HFFc6 (cell line): Measurements from ENCODE around the gene CIB4. TPM values are rescaled to one million over a fixed set of nuclear protein-coding genes. Genes with fewer than 3 reads are reported as not detected.

Experiments used
- DNase-seq: peaks from one replicate; pipeline ENCODE4 v3.0.0-alpha.2; 2018
- H3K27ac Mint-ChIP-seq: 2 replicates; pipeline ENCODE4 v1.8.0; 2020; ENCODE audit warnings: mild to moderate bottlenecking, mixed read lengths
- H3K27me3 Mint-ChIP-seq: 2 replicates; pipeline ENCODE4 v1.8.0; 2021; ENCODE audit warnings: mild to moderate bottlenecking, moderate library complexity, mixed read lengths; ENCODE audit not compliant: insufficient read depth
- H3K36me3 Mint-ChIP-seq: 2 replicates; pipeline ENCODE4 v1.8.0; 2021; ENCODE audit warnings: low read depth, mixed read lengths
- H3K4me1 Mint-ChIP-seq: 2 replicates; pipeline ENCODE4 v1.8.0; 2020; ENCODE audit warnings: low read depth, mixed read lengths
- H3K4me3 Mint-ChIP-seq: 2 replicates; pipeline ENCODE4 v1.8.0; 2020; ENCODE audit warnings: mild to moderate bottlenecking, moderate library complexity, mixed read lengths
- H3K9me3 Mint-ChIP-seq: 2 replicates; pipeline ENCODE4 v1.8.0; 2020; ENCODE audit warnings: mild to moderate bottlenecking, mixed read lengths
- CTCF ChIP-seq: fragments of 200-600 bp; sonication (generic); IDR thresholded peaks from 2 replicates; pipeline ENCODE4 v1.5.0; 2021; ENCODE audit warnings: antibody characterized with exemption, mild to moderate bottlenecking
- total RNA-seq, 6 experiments: library from RNA; stranded (reverse); fragmentation: NEBNext Ultra II Directional; extraction: Animal tissue kit (Norgen Biotek cat#: 25700); gene quantifications; 2 replicates in 1 of 6; 3 replicates in 5 of 6; pipeline ENCODE4 v1.2.3, GENCODE V29; 2021

The CIB4 gene
- total RNA-seq, 6 experiments from 2014 or later = not detected

GRCh38 chr2:26683583-26683982, 42.4 kb upstream of the CIB4 start:
- Mint-ChIP-seq H3K4me3 (no peak overlapping the region), H3K27me3 (peaks cover 57% of the 10 kb centered on the region), H3K9me3 (no peaks in the 10 kb centered on the region), H3K4me1 (no peaks in the 10 kb centered on the region), H3K27ac (no peak overlapping the region), H3K36me3 (no peaks in the 10 kb centered on the region)
- TF ChIP-seq CTCF = no peak
- no peak for DNase-seq

- H3K27me3 Mint-ChIP-seq = peaks cover 53% of the 10 kb centered on the region
- H3K4me3 Mint-ChIP-seq = no peak overlapping the region
- no peak overlapping the region for H3K27ac Mint-ChIP-seq
- TF ChIP-seq CTCF = no peak
- H3K4me1 Mint-ChIP-seq = peaks cover 5% of the 10 kb centered on the region; the same call in 1 of the 2 replicates
- DNase-seq = no peak
- no peaks in the 10 kb centered on the region for H3K36me3 Mint-ChIP-seq
- no peaks in the 10 kb centered on the region for H3K9me3 Mint-ChIP-seq
Measured at GRCh38 chr2:26682155-26682554, 41.0 kb upstream of the CIB4 start.

- DNase-seq = no peak
- Mint-ChIP-seq H3K27ac (no peak overlapping the region), H3K4me1 (peaks cover 5% of the 10 kb centered on the region; the same call in 1 of the 2 replicates), H3K9me3 (no peaks in the 10 kb centered on the region), H3K4me3 (no peak overlapping the region), H3K36me3 (no peaks in the 10 kb centered on the region), H3K27me3 (peaks cover 49% of the 10 kb centered on the region)
- TF ChIP-seq CTCF = no peak
Measured at GRCh38 chr2:26681656-26682055, 40.5 kb upstream of the CIB4 start.

GRCh38 chr2:26679867-26680266, 38.7 kb upstream of the CIB4 start:
- H3K9me3 Mint-ChIP-seq = no peaks in the 10 kb centered on the region
- no peak for TF ChIP-seq CTCF
- peaks cover 43% of the 10 kb centered on the region for H3K27me3 Mint-ChIP-seq
- no peak for DNase-seq
- H3K4me1 Mint-ChIP-seq = peaks cover 5% of the 10 kb centered on the region; the same call in 1 of the 2 replicates
- H3K27ac Mint-ChIP-seq = no peak overlapping the region
- H3K36me3 Mint-ChIP-seq = no peaks in the 10 kb centered on the region
- H3K4me3 Mint-ChIP-seq = no peak overlapping the region

- no peak for DNase-seq
- no peak overlapping the region for H3K27ac Mint-ChIP-seq
- no peaks in the 10 kb centered on the region for H3K36me3 Mint-ChIP-seq
- H3K4me1 Mint-ChIP-seq = peaks cover 5% of the 10 kb centered on the region; the same call in 1 of the 2 replicates
- H3K27me3 Mint-ChIP-seq = peaks cover 46% of the 10 kb centered on the region
- H3K4me3 Mint-ChIP-seq = no peak overlapping the region
- no peaks in the 10 kb centered on the region for H3K9me3 Mint-ChIP-seq
- TF ChIP-seq CTCF = no peak
Measured at GRCh38 chr2:26678035-26678434, 36.9 kb upstream of the CIB4 start.
